Trophoblast cell (in vitro differentiated cells and primary cell): ENCODE results near the gene PRSS50.

Experiments used
- DNase-seq, 2 donors: peaks; one replicate each; pipeline ENCODE4 v3.0.0-alpha.2; 2016
- H2AFZ ChIP-seq: 2 replicates; pipeline ENCODE4 v1.6.1; 2013; ENCODE audit warnings: low read length, moderate library complexity, mild to moderate bottlenecking; ENCODE audit not compliant: insufficient read depth, poor library complexity
- H2AK5ac ChIP-seq: 2 replicates; pipeline ENCODE4 v1.6.1; 2013; ENCODE audit warnings: mild to moderate bottlenecking, low read length
- H2BK120ac ChIP-seq: 2 replicates; pipeline ENCODE4 v1.6.1; 2013; ENCODE audit warnings: low read length, mild to moderate bottlenecking, moderate library complexity; ENCODE audit not compliant: insufficient read depth, poor library complexity
- H2BK12ac ChIP-seq: 2 replicates; pipeline ENCODE4 v1.6.1; 2013; ENCODE audit warnings: mild to moderate bottlenecking, low read length, moderate library complexity
- H2BK5ac ChIP-seq: 2 replicates; pipeline ENCODE4 v1.6.1; 2013; ENCODE audit warnings: low read length, low read depth, moderate library complexity, mild to moderate bottlenecking; ENCODE audit not compliant: poor library complexity
- H3K14ac ChIP-seq: 2 replicates; pipeline ENCODE4 v1.6.1; 2013; ENCODE audit warnings: mild to moderate bottlenecking, low read length
- H3K18ac ChIP-seq: 2 replicates; pipeline ENCODE4 v1.6.1; 2013; ENCODE audit warnings: mild to moderate bottlenecking, low read length
- H3K23ac ChIP-seq: 2 replicates; pipeline ENCODE4 v1.6.1; 2013; ENCODE audit warnings: low read length
- H3K27ac ChIP-seq: 2 replicates; pipeline ENCODE4 v1.5.1; 2013; ENCODE audit warnings: low read depth, mild to moderate bottlenecking, inconsistent platforms, low read length, moderate library complexity
- H3K27me3 ChIP-seq: 2 replicates; pipeline ENCODE4 v1.6.1; 2013; ENCODE audit warnings: inconsistent platforms, mild to moderate bottlenecking, low read length, moderate library complexity; ENCODE audit not compliant: insufficient read depth
- H3K36me3 ChIP-seq, 2 experiments: 1 replicate in 1 of 2; 2 replicates in 1 of 2; pipeline ENCODE4 v1.6.1; 2013; ENCODE audit warnings: low read length in 2 of 2, mild to moderate bottlenecking in 2 of 2, moderate library complexity in 1 of 2; ENCODE audit not compliant: insufficient read depth in 2 of 2, control insufficient read depth in 1 of 2
- H3K4ac ChIP-seq: 2 replicates; pipeline ENCODE4 v1.6.1; 2013; ENCODE audit warnings: low read depth, mild to moderate bottlenecking, low read length, moderate library complexity
- H3K4me1 ChIP-seq, 2 experiments: 1 replicate in 1 of 2; 2 replicates in 1 of 2; pipeline ENCODE4 v1.6.1; 2013; ENCODE audit warnings: low read length in 2 of 2, mild to moderate bottlenecking in 2 of 2, moderate library complexity in 1 of 2; ENCODE audit not compliant: insufficient read depth in 2 of 2, control insufficient read depth in 1 of 2
- H3K4me2 ChIP-seq: 2 replicates; pipeline ENCODE4 v1.6.1; 2013; ENCODE audit warnings: inconsistent platforms, mild to moderate bottlenecking, low read length, moderate library complexity
- H3K4me3 ChIP-seq: 2 replicates; pipeline ENCODE4 v1.5.1; 2013; ENCODE audit warnings: mild to moderate bottlenecking, low read depth, low read length, inconsistent platforms
- H3K79me1 ChIP-seq: one replicate; pipeline ENCODE4 v1.6.1; 2013; ENCODE audit warnings: low read length
- H3K79me2 ChIP-seq: 2 replicates; pipeline ENCODE4 v1.6.1; 2013; ENCODE audit warnings: low read length, mild to moderate bottlenecking; ENCODE audit not compliant: control insufficient read depth, insufficient read depth, poor library complexity
- H3K9ac ChIP-seq: 2 replicates; pipeline ENCODE4 v1.6.1; 2013; ENCODE audit warnings: mild to moderate bottlenecking, low read length
- H3K9me3 ChIP-seq: 2 replicates; pipeline ENCODE4 v1.6.1; 2013; ENCODE audit warnings: low read depth, mild to moderate bottlenecking, control low read depth, inconsistent platforms, low read length; ENCODE audit not compliant: insufficient read depth
- H4K12ac ChIP-seq: 2 replicates; pipeline ENCODE4 v1.6.1; 2013; ENCODE audit warnings: low read depth, mild to moderate bottlenecking, low read length, moderate library complexity
- H4K8ac ChIP-seq: 2 replicates; pipeline ENCODE4 v1.6.1; 2013; ENCODE audit warnings: low read depth, mild to moderate bottlenecking, low read length, moderate library complexity
- H4K91ac ChIP-seq: one replicate; pipeline ENCODE4 v1.6.1; 2013; ENCODE audit warnings: low read depth, mild to moderate bottlenecking, low read length, moderate library complexity
- WGBS: extraction: QIAGEN DNeasy Blood & Tissue Kit; methylation state at CpG from one replicate; pipeline ENCODE4 v1.1.7; 2013; ENCODE audit warnings: missing lambda C conversion rate; ENCODE audit not compliant: insufficient read length, insufficient coverage; ENCODE audit errors: extremely low coverage; 5-methylcytosine and 5-hydroxymethylcytosine counted together

The PRSS50 gene

GRCh38 chr3:46677411-46677726 is 40.3 kb downstream of the PRSS50 start:
- no peak overlapping the region for H3K9ac ChIP-seq
- no peak overlapping the region for H2BK5ac ChIP-seq
- no peak overlapping the region for H3K4me2 ChIP-seq
- no peak overlapping the region for H3K4me3 ChIP-seq
- H2AK5ac ChIP-seq, result no peak overlapping the region
- H3K9me3 ChIP-seq, result no peaks in the 10 kb centered on the region
- H2BK12ac ChIP-seq, result no peak overlapping the region
- no peaks in the 10 kb centered on the region for H3K4me1 ChIP-seq
- no peak overlapping the region for H2AFZ ChIP-seq
- no CpG with 5 or more reads among the region's 6 CpGs for WGBS
- no peak overlapping the region for H3K4ac ChIP-seq
- no peak overlapping the region for H3K23ac ChIP-seq
- H2BK120ac ChIP-seq, result no peak overlapping the region
- H3K36me3 ChIP-seq, result peaks cover 4 to 5% of the 10 kb centered on the region in 2 experiments
- no peaks in the 10 kb centered on the region for H3K79me1 ChIP-seq
- H3K79me2 ChIP-seq, result no peaks in the 10 kb centered on the region
- no peak overlapping the region for H4K12ac ChIP-seq
- no peak for DNase-seq
- H3K14ac ChIP-seq, result no peak overlapping the region
- H4K8ac ChIP-seq, result no peak overlapping the region
- no peaks in the 10 kb centered on the region for H3K27me3 ChIP-seq
- H4K91ac ChIP-seq, result no peak overlapping the region
- no peak overlapping the region for H3K18ac ChIP-seq
- H3K27ac ChIP-seq, result no peak overlapping the region

GRCh38 chr3:46676601-46677410 is 40.9 kb downstream of the PRSS50 start:
- Histone ChIP-seq H3K4me1 (no peaks in the 10 kb centered on the region), H3K18ac (no peak overlapping the region)

GRCh38 chr3:46675843-46676567 is 41.7 kb downstream of the PRSS50 start:
- Histone ChIP-seq H3K23ac (no peak overlapping the region), H3K4me2 (no peak overlapping the region), H4K8ac (no peak overlapping the region), H2AK5ac (no peak overlapping the region), H2BK12ac (no peak overlapping the region), H3K27me3 (no peaks in the 10 kb centered on the region), H3K4me3 (no peak overlapping the region), H3K9me3 (no peaks in the 10 kb centered on the region), H3K27ac (no peak overlapping the region), H2AFZ (no peak overlapping the region), H3K36me3 (peaks cover 4 to 5% of the 10 kb centered on the region in 2 experiments), H4K91ac (no peak overlapping the region), H3K4me1 (no peaks in the 10 kb centered on the region), H3K14ac (no peak overlapping the region), H3K79me2 (no peaks in the 10 kb centered on the region), H3K9ac (no peak overlapping the region), H2BK120ac (no peak overlapping the region), H2BK5ac (no peak overlapping the region), H3K18ac (no peak overlapping the region), H4K12ac (no peak overlapping the region), H3K4ac (no peak overlapping the region), H3K79me1 (no peaks in the 10 kb centered on the region)
- no peak for DNase-seq
- no CpG with 5 or more reads among the region's 9 CpGs for WGBS

More at GRCh38 chr3:46676601-46677410, 40.9 kb downstream of the PRSS50 start:
- Histone ChIP-seq H3K23ac (no peak overlapping the region), H3K79me1 (no peaks in the 10 kb centered on the region), H3K14ac (no peak overlapping the region), H2AFZ (no peak overlapping the region), H2AK5ac (no peak overlapping the region), H2BK120ac (no peak overlapping the region), H4K91ac (no peak overlapping the region), H3K9ac (no peak overlapping the region), H4K12ac (no peak overlapping the region), H3K9me3 (no peaks in the 10 kb centered on the region), H3K27me3 (no peaks in the 10 kb centered on the region), H3K4ac (no peak overlapping the region), H2BK12ac (no peak overlapping the region), H3K4me3 (no peak overlapping the region), H3K27ac (no peak overlapping the region), H3K4me2 (no peak overlapping the region), H2BK5ac (no peak overlapping the region), H3K36me3 (peaks cover 4 to 5% of the 10 kb centered on the region in 2 experiments), H4K8ac (no peak overlapping the region), H3K79me2 (no peaks in the 10 kb centered on the region)
- DNase-seq, result no peak
- no CpG with 5 or more reads among the region's 16 CpGs for WGBS

- Histone ChIP-seq H3K18ac (no peak overlapping the region), H4K91ac (no peak overlapping the region)
Observed at GRCh38 chr3:46675426-46675825, 42.2 kb downstream of the PRSS50 start.

More at GRCh38 chr3:46675426-46675825, 42.2 kb downstream of the PRSS50 start:
- Histone ChIP-seq H3K23ac (no peak overlapping the region), H3K4me3 (no peak overlapping the region), H3K14ac (no peak overlapping the region), H2AK5ac (no peak overlapping the region), H2BK12ac (no peak overlapping the region), H2BK120ac (no peak overlapping the region), H3K27me3 (no peaks in the 10 kb centered on the region), H2AFZ (no peak overlapping the region), H4K12ac (no peak overlapping the region), H2BK5ac (no peak overlapping the region), H3K4me1 (no peaks in the 10 kb centered on the region), H3K9me3 (no peaks in the 10 kb centered on the region), H4K8ac (no peak overlapping the region), H3K79me2 (no peaks in the 10 kb centered on the region), H3K9ac (no peak overlapping the region), H3K36me3 (peaks cover 4 to 5% of the 10 kb centered on the region in 2 experiments), H3K4ac (no peak overlapping the region), H3K79me1 (no peaks in the 10 kb centered on the region), H3K27ac (no peak overlapping the region), H3K4me2 (no peak overlapping the region)
- WGBS, result no CpG with 5 or more reads among the region's 6 CpGs
- no peak for DNase-seq
